ENCODE data around the gene SERPINB13.

SERPINB13 gene

DNA sequence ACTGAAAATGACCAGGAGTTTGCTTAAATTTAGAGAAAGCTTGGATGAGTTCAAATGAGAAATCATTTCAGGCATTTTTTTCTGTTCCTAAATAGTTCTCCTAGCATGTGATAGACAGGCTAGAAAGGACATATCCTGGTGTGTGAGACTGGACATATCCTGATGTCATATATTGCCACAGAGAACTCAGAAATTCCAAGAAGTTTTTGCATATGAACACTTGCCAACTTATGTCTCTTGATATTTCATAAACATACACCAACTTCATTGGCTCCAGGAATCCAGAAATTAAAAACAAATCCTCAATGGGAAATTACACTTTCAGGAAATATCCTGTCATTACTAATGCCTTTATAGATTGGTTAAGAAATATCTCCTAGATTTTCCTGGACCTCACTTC lies 59.8 kb downstream of the SERPINB13 start:
- DNase-seq (ENCODE audit: low read depth in 1 of 2, low spot score in 1 of 2), result no peak
- in situ Hi-C loops (cut with HindIII; ENCODE audit: low pct_unique_long_range_greater_than_20kb, low sequenced_read_pairs), result no loop called here
- no peak for TF ChIP-seq JUND (IDR thresholded peaks at IDR 0.05; ENCODE audit: low read depth)

DNA sequence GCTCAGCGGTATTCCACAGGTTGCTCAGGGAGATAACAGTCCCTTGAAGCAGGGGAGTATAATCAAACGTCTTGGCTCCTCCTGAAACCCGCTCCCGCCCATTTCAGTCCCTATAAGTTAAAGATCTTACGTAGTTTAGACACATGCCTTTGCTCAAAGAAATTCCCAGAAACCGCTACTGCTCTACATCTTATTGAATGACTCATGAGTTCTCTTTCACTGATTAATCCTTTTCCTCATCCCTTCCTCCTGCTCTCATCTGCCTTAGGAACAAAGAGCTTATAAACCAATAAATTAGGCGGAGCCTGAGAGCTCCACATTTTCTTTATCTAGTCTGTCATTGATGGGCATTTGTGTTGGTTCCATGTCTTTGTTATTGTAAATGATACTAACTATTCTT lies 61.1 kb downstream of the SERPINB13 start:
- no peak for TF ChIP-seq JUND (IDR thresholded peaks at IDR 0.05; ENCODE audit: low read depth)
- DNase-seq (ENCODE audit: low read depth in 1 of 2, low spot score in 1 of 2), result no peak
- in situ Hi-C loops (cut with HindIII; ENCODE audit: low pct_unique_long_range_greater_than_20kb, low sequenced_read_pairs), result no loop called here
